ENCODE results near the gene LHX5.

LHX5 gene

DNA sequence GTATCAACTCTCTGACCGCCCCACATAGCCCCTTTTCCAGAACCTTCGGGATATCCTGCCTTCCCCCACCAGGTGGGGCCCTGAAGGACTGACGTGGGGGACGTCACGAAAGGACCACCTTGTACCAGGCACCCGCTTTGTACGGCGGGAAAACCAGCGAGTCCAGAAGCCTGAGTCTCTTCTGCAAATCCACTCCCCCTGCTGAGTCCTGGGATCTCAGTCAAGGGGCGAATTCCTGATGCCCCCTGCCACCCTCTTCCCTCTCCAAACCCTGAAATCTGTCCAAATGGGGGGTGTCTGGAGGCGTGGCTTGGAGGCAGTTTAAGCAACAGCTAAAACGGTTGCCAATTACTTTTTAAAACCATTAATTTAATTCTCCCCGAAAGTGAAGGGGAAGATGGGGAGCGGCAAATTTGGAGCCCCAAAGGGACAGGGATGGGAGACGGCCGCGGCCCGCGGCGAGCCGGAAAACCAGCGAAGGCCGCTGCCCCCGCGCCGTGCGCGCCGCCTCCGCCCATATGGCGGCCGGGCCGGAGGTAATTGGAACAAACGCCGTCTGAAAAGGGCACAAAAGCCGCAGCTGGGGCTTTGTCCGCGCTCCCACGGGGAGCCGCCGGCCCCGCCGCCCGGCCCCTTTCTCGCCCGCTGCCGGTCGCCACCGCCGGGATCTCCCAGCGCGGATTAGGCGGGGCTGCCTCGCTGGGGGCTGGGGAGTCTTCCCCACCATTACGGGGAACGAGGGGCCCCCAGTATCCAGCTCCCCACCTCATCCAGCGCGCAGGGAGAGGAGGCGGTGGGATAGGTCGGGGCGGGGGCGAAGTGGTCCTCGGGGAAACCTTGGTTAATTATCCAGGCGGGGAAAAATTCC is 6.6 kb downstream of the LHX5 start:
- DNase-seq (ENCODE audit: low read depth): no peak

- DNase-seq (ENCODE audit: low read depth): no peak
These were observed 7.3 kb downstream of the LHX5 start for GRCh38 chr12:113464452-113464775.

DNA sequence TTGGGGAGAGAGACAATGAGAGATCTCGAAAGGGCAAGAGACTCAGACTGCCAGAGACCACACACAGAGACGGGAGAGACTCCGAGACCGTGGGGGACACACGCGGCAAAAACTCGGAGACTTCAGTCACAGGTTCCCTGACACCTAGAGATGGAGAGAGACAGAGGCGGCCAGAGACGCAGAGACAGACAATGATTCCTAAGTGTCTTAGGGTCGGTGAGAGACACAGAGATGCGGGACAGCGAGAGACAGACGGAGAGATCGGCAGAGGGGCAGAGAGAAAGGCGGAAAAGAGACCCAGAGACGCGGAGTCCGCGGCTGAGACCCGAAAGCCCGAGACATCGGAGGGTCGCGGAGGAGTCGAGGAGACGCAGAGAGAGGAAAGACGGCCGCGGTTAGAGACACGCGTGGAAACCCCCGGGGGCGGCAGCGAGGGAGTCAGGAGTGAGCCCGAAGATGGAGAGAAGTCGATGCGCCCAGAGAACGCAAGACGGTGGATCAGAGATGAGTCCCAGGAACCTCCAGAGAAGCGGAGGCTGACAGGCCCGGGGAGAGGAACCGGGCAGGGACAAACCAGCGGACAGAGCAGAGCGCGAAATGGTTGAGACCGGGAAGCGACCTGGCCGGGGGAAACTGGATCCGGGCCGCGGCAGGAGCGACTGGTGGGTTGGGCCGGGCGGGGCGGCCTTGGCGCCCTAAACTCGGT is 7.8 kb downstream of the LHX5 start:
- DNase-seq (ENCODE audit: low read depth): no peak

DNA sequence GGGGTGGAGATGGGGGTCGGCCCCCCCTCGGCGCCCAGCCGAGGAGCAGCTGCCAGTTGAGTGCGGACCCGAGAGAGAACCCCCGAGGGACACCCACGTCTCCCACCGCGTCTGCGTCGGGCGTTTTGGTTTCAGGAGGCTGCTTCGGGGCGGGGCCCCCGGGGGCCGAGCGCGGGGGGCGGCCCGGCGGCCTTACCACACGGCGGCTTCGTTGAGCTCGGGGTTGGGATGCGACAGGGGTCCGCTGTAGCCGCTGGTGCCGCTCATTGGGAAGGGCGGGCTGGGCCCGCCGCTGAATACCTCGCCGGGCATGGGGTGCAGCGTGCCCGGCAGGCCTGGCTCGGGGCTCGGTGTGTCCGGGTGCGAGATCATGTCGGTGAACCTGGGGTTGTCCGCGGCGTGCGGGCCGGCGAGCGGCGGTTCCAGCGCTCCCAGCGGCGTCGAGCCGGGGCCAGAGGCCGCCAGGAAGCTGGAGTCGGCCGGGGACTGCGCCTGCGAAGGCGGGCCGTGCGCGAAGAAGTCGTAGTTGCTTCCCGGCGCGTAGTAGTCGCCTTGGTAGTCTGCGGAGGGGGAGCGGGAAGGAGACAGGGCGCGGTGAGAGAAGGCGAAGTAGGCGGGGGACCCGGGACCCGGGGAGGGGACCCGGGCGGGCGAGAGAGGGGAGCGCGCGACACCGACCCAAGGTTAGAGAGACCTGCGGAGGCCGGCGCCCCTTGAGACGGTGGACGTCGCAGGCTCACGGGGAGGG is 8.5 kb downstream of the LHX5 start:
- no peak for DNase-seq (ENCODE audit: low read depth)

GRCh38 chr12:113462117-113462774 is 9.4 kb downstream of the LHX5 start:
- peak; percentile 60 for DNase-seq (ENCODE audit: low read depth)

DNA sequence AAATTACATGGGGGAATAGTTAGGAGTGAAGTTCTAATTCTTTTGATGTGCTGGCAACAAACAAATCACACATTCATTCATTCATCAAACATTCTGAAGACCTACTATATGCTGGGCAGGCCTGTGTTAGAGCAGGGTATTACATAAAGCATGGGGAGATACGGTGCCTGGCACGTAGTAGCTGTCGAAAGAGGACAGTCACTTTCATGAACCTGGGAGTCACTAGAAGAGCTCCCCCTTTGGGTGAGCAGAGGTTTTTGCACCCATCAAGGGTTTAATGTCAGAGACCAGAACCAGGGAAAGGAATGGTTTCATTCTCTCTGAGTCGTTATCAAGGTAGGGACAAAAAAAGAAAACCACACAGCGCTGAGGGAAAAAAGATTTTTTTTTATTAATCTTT is 10.0 kb downstream of the LHX5 start:
- peak; percentile 12 for DNase-seq (ENCODE audit: low read depth)

DNA sequence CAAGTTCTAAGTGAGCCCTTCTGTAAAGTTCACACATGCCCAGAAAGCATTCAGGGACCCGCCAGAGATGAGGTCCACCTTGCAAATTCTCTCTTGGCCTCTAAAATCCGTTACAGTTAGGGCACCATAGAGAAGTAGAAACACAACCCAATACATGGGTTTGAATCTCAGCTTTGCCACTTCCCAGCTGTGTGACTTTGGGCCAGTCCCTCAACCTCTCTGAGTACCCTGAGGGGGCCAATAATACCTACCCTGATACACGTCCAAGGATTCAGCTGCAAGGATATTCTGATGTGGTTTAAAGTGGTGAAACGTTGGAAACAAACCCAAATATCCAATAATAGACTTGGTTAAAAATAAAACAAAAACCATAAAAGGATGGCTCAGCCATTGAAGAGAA is 11.7 kb downstream of the LHX5 start:
- no peak for DNase-seq (ENCODE audit: low read depth)

GRCh38 chr12:113457710-113458109 is 14.0 kb downstream of the LHX5 start:
- DNase-seq (ENCODE audit: low read depth): no peak

DNA sequence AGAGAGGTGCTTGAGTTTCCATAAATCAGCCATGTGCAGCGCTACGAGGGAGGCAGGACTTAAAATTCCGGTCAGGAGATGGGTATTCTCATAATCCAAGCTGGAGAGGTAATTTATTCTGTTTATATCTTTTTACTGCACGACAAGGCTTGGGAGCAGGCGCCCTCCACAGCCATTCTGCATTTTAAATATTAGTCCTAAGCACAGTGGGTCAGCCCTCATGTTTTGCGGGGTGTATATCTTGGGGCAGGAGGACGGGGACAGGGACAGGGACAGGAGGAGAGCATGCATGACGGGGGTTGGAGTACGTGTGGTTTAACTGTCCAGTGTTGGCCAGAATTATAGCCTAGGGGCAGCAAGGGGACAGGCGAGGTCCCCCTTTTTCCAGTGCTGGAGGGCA is 14.5 kb downstream of the LHX5 start:
- DNase-seq (ENCODE audit: low read depth): no peak

- no peak for DNase-seq (ENCODE audit: low read depth)
These were observed 14.9 kb downstream of the LHX5 start for GRCh38 chr12:113456761-113457160.

DNA sequence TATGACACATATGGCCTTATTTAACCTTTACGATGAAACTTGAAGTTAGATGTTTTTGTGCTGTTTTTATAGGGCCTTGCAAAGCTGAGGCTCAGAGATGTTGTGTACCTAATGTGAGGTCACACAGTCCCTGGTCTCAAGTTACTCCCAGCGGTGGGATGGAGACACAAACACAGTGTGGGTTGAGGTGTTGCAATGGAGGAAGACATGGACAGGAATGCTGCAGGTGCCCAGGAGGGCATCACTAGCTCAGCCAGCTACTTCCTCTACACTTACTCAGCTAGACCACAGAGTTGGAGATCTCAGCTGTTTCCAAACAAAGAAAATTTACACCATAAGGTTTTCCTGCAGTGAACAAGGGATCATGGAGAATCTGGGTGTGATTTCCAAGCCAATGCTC is 15.5 kb downstream of the LHX5 start:
- DNase-seq (ENCODE audit: low read depth): no peak

- DNase-seq (ENCODE audit: low read depth): no peak
These were observed 18.3 kb downstream of the LHX5 start for GRCh38 chr12:113453330-113453729.

- DNase-seq (ENCODE audit: low read depth): no peak
These were observed 19.2 kb downstream of the LHX5 start for GRCh38 chr12:113452458-113452857.

DNA sequence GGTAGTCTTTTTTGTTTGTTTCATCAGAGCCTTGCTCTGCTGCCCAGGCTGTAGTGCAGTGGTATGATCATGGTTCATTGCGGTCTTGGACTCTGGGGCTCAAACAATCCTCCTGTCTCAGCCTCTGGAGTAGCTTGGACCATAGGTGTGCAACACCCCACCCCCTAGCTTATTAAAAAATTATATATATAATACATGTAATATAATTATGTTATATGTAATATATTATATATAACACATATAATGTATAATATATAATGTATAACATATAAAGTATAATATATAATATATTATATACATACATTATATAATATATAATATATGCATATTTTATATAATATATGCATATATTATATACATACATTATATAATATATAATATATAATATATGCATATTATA is 21.8 kb downstream of the LHX5 start:
- DNase-seq (ENCODE audit: low read depth): no peak

DNA sequence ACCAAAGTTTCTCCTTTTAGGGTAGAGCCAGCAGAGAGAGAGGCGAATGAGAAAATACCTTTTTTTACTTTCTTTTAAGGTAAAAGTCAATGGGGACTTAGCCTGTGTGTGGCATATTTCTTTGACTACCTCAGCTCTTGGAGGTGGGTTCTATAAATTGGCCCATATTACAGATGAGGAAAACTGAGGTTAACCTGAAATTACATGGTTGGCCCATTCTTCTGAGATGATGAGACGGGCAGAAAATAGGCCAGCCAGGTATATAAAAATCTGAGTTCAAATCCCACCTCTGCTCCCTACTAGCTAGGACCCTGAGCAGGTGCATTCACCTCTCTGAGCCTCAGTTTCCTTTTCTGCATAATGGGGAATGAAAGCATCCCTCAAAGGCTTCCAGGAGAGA is 22.4 kb downstream of the LHX5 start:
- no peak for DNase-seq (ENCODE audit: low read depth)

GRCh38 chr12:113448873-113449272 is 22.8 kb downstream of the LHX5 start:
- no peak for DNase-seq (ENCODE audit: low read depth)

- DNase-seq (ENCODE audit: low read depth): peak; percentile 23
These were observed 26.0 kb downstream of the LHX5 start for GRCh38 chr12:113445544-113446171.

DNA sequence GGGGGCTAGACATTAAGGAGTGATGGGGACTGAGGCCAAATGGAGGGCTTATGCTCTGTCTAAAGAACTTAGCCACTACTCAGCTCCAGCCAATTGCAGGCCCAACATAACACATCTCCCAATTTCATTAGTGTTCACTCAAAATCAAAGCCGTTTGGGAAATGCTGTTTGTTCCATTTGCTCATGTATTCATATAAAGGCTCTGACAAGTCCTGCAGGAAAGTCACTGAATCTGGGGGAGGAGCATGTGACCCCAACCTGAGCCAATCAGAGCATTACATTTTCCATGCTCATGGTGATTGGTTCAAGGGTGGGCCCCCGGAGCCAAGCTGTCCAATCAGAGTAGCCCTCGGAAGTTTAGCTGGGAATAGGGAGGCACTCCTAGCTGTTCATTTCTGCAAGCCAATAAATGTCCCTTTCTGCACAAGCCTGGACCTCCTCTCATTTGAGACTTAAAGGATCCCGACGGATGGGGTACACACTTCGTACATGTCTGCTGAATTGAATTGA is 28.6 kb downstream of the LHX5 start:
- DNase-seq (ENCODE audit: low read depth): no peak

GRCh38 chr12:113440947-113441782 is 30.5 kb downstream of the LHX5 start:
- no peak for DNase-seq (ENCODE audit: low read depth)

DNA sequence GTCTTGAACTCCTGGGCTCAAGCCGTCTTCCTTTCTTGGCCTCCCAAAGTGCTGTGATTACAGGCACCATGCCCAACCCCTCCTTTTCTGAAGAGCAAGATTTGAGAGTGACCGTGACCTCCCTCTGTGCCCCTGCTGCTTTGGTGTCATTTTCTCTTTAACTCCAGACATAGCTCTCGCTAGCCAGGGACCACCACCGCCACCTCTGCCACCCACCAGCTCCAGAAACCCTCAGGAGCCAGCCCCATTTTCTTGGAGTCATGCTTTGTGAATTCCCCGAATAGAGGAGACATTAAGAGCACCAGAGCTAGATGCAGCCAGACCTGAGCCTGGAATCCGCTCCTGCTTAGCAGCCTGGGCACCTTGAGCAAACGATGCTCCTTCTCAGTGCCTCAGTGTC is 31.3 kb downstream of the LHX5 start:
- no peak for DNase-seq (ENCODE audit: low read depth)

DNA sequence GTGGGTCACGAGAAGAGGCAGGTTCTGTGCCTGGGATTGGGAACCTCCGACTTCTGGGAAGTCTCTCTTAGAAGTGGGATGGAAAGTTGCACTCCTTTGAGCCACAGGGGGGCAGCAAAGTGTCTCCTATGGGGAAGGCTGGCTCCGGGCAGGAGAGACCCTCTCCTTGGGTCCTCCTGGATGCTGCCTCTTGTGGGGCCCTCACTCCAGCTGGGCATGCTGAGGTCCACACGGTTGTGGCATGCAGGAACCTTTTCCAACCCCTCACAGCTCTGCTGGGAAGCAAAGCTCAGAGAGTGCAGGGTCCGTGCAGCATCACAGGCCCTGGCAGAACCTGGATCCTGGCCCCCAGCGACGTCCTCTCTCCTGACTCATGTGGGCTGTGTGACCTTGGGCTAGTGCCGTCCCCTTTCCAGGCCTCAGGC is 32.1 kb downstream of the LHX5 start:
- peak; percentile 24 for DNase-seq (ENCODE audit: low read depth)

Measured in amniotic epithelial cell (primary cell).